ENCODE results near the gene TMEM150C. TPM values are rescaled to one million over a fixed set of nuclear protein-coding genes. Genes with fewer than 3 reads are reported as not detected.

TMEM150C gene
- total RNA-seq (1 to 10 TPM; 4.8 to 8.7 TPM), polyA plus RNA-seq (1 to 10 TPM; 4.9 to 5.6 TPM)

DNA sequence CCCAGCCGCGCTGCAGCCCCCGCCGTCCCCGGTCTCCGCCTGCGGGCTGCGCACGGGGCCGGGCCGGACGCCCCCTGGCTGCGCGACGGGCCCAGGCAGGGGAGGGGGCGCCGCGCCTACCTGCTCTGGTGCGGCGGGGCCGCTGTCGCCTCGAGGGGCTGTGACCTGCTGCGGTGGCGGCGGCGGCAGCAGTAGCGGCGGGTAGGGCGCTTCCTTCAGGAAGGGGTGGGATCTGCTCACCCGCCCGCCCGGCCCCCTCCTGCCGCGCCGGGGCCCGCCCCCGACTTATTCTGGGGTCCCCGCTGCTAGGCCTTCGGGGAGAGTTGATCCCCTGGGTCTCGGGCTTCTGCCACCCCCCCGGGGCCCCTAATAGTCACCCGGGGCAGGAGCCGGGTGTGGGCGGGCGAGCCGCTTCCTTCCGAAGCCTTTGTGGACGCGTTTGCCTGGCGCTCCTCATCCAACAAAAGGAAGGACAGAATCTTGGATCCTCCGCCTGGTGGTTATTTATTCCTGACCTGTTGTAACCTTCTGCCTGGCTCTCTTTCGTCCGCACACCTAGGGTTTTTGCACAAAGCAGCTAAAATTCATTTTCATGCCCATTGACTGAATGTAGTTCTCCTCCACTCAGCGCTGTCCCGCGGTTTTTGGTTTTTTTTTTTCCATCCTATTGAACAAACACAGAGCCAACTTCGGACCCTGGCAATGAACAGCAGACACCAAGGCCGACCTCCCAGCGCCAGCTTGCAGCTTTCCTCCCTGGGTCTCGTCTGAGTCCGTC is at the start of gene TMEM150C:
Gene TMEM150C (minus strand): TSS at position 203 of the 778 bp plus-strand sequence. CDS start 57,331 bp downstream, outside the sequence.
- 3% methylated on average over 62 of the region's 62 CpGs for WGBS
- peaks cover 3 to 26% (median 11%) of the 10 kb centered on the region in 4 donors for H3K4me1 ChIP-seq (ENCODE audit: control insufficient read depth in 4 of 4, insufficient read depth in 4 of 4, low read length in 3 of 4)
- H3K4me3 ChIP-seq (ENCODE audit: low read depth in 1 of 3, low read length in 3 of 3), result peak within 1 kb of the TSS; percentile 61 to 96 (median 76)
- no peak for TF ChIP-seq FOXA2 (IDR thresholded peaks at IDR 0.05)
- TF ChIP-seq HNF4A (conservative IDR thresholded peaks at IDR 0.05), result peak in 1 of 2 donors; percentile 8
- TF ChIP-seq RXRA (IDR thresholded peaks at IDR 0.05), result peak in 1 of 2 donors; percentile 22
- TF ChIP-seq, protein P1, sequence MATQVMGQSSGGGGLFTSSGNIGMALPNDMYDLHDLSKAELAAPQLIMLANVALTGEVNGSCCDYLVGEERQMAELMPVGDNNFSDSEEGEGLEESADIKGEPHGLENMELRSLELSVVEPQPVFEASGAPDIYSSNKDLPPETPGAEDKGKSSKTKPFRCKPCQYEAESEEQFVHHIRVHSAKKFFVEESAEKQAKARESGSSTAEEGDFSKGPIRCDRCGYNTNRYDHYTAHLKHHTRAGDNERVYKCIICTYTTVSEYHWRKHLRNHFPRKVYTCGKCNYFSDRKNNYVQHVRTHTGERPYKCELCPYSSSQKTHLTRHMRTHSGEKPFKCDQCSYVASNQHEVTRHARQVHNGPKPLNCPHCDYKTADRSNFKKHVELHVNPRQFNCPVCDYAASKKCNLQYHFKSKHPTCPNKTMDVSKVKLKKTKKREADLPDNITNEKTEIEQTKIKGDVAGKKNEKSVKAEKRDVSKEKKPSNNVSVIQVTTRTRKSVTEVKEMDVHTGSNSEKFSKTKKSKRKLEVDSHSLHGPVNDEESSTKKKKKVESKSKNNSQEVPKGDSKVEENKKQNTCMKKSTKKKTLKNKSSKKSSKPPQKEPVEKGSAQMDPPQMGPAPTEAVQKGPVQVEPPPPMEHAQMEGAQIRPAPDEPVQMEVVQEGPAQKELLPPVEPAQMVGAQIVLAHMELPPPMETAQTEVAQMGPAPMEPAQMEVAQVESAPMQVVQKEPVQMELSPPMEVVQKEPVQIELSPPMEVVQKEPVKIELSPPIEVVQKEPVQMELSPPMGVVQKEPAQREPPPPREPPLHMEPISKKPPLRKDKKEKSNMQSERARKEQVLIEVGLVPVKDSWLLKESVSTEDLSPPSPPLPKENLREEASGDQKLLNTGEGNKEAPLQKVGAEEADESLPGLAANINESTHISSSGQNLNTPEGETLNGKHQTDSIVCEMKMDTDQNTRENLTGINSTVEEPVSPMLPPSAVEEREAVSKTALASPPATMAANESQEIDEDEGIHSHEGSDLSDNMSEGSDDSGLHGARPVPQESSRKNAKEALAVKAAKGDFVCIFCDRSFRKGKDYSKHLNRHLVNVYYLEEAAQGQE (IDR thresholded peaks at IDR 0.05), result no peak
- TF ChIP-seq CTCF (IDR thresholded peaks at IDR 0.05; ENCODE audit: low read depth, low read length, missing input control), result peak; percentile 9
- no peaks in the 10 kb centered on the region for H3K9me3 ChIP-seq (ENCODE audit: control insufficient read depth in 4 of 4, low read length in 3 of 4)
- no peaks in the 10 kb centered on the region for H3K36me3 ChIP-seq (ENCODE audit: control insufficient read depth in 4 of 4, insufficient read depth in 3 of 4, low read depth in 1 of 4, low read length in 3 of 4)
- H3K27ac ChIP-seq (ENCODE audit: low read depth in 1 of 2, low read length in 2 of 2), result peak within 1 kb of the TSS; percentile 32 to 73
- H3K27me3 ChIP-seq (ENCODE audit: control insufficient read depth in 4 of 4, insufficient read depth in 4 of 4, low read length in 3 of 4), result no peaks in the 10 kb centered on the region
- peak; percentile 41 for DNase-seq (ENCODE audit: low spot score)
- H3K9ac ChIP-seq (ENCODE audit: low read depth in 1 of 2, low read length in 2 of 2), result peak within 1 kb of the TSS in 1 of 2 donors; percentile 57

DNA sequence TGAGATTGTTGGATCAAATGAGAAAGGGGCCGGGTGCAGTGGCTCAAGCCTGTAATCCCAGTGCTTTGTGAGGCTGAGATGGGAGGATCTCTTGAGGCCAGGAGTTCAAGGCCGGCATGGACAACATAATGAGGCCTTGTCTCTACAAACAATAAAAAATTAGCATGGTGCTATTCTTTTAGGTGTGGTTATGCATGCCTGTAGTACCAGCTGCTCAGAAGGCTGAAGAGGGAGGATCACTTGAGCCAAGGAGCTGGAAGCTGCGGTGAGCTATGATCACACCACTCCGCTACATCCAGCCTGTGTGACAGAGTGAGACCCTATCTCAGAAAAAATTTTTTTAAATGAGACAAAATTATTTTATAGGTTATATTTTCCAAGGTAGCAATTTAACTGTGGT is 49.7 kb upstream of the TMEM150C start:
- H3K4me1 ChIP-seq (ENCODE audit: control insufficient read depth in 4 of 4, insufficient read depth in 4 of 4, low read length in 3 of 4), result no peaks in the 10 kb centered on the region
- no peak overlapping the region for H3K9ac ChIP-seq (ENCODE audit: low read depth in 1 of 2, low read length in 2 of 2)
- no peak overlapping the region for H3K4me3 ChIP-seq (ENCODE audit: low read depth in 1 of 3, low read length in 3 of 3)
- H3K9me3 ChIP-seq (ENCODE audit: control insufficient read depth in 4 of 4, low read length in 3 of 4), result no peaks in the 10 kb centered on the region
- DNase-seq (ENCODE audit: low spot score), result no peak
- H3K36me3 ChIP-seq (ENCODE audit: control insufficient read depth in 4 of 4, insufficient read depth in 3 of 4, low read depth in 1 of 4, low read length in 3 of 4), result no peaks in the 10 kb centered on the region
- no peaks in the 10 kb centered on the region for H3K27me3 ChIP-seq (ENCODE audit: control insufficient read depth in 4 of 4, insufficient read depth in 4 of 4, low read length in 3 of 4)
- 89% methylated on average over 4 of the region's 4 CpGs for WGBS
- TF ChIP-seq FOXA1 (IDR thresholded peaks at IDR 0.05), result no peak
- no peak for TF ChIP-seq RAD21 (IDR thresholded peaks at IDR 0.05)
- TF ChIP-seq FOXA2 (IDR thresholded peaks at IDR 0.05), result no peak
- H3K27ac ChIP-seq (ENCODE audit: low read depth in 1 of 2, low read length in 2 of 2), result no peak overlapping the region

GRCh38 chr4:82610041-82610440 is 48.3 kb upstream of the TMEM150C start:
- Histone ChIP-seq H3K4me3 (ENCODE audit: low read depth in 1 of 3, low read length in 3 of 3) (no peak overlapping the region), H3K4me1 (ENCODE audit: control insufficient read depth in 4 of 4, insufficient read depth in 4 of 4, low read length in 3 of 4) (no peaks in the 10 kb centered on the region), H3K9ac (ENCODE audit: low read depth in 1 of 2, low read length in 2 of 2) (no peak overlapping the region), H3K9me3 (ENCODE audit: control insufficient read depth in 4 of 4, low read length in 3 of 4) (no peaks in the 10 kb centered on the region), H3K27me3 (ENCODE audit: control insufficient read depth in 4 of 4, insufficient read depth in 4 of 4, low read length in 3 of 4) (no peaks in the 10 kb centered on the region), H3K27ac (ENCODE audit: low read depth in 1 of 2, low read length in 2 of 2) (no peak overlapping the region), H3K36me3 (ENCODE audit: control insufficient read depth in 4 of 4, insufficient read depth in 3 of 4, low read depth in 1 of 4, low read length in 3 of 4) (no peaks in the 10 kb centered on the region)
- TF ChIP-seq, protein P1 (IDR thresholded peaks at IDR 0.05), result no peak
- no peak for DNase-seq (ENCODE audit: low spot score)
- WGBS, result 82% methylated on average over 2 of the region's 2 CpGs

All from liver (tissue), 9 donors.